Adrenal gland (tissue), 12 donors: Measurements from ENCODE around the gene LIPG. TPM values are rescaled to one million over a fixed set of nuclear protein-coding genes. Genes with fewer than 3 reads are reported as not detected.

Experiments used
- DNase-seq, 7 donors: peaks; one replicate each; pipeline ENCODE4 v3.0.0-alpha.2; 2019 to 2020
- H3K27ac ChIP-seq, 5 donors: fragments of 200-600 bp; sonication (generic) in 4 of 5; 1 replicate in 3 of 5; 2 replicates in 2 of 5; pipeline versions ENCODE4 v1.5.1 to v1.8.0; 2016 to 2020; ENCODE audit warnings: mild to moderate bottlenecking in 1 of 5
- H3K27me3 ChIP-seq: fragments of 200-600 bp; 2 replicates; pipeline ENCODE4 v1.8.0; 2021
- H3K36me3 ChIP-seq, 2 donors: fragments of 200-600 bp; replicated peaks in 1 of 2; 1 replicate in 1 of 2; 2 replicates in 1 of 2; pipeline versions ENCODE4 v1.5.1 to v1.8.0; 2018 to 2022
- H3K4me1 ChIP-seq, 2 donors: fragments of 200-600 bp; replicated peaks in 1 of 2; 1 replicate in 1 of 2; 2 replicates in 1 of 2; pipeline versions ENCODE4 v1.5.1 to v1.8.0; 2018 to 2021
- H3K4me3 ChIP-seq, 4 donors: fragments of 200-600 bp; sonication (generic) in 3 of 4; one replicate each; pipeline ENCODE4 v1.5.1; 2016 to 2018
- H3K9me3 ChIP-seq, 3 donors: fragments of 200-600 bp; sonication (generic) in 1 of 3; replicated peaks in 1 of 3; 1 replicate in 2 of 3; 2 replicates in 1 of 3; pipeline versions ENCODE4 v1.5.1 to v1.8.0; 2016 to 2021
- POLR2A ChIP-seq, 2 donors: fragments of 450-650 bp; IDR thresholded peaks; one replicate each; pipeline ENCODE4 v1.6.1; 2017; ENCODE audit warnings: antibody characterized with exemption in 2 of 2, mild to moderate bottlenecking in 2 of 2, moderate library complexity in 1 of 2
- WGBS, 4 donors: extraction: QIAGEN DNeasy Blood & Tissue Kit in 2 of 4; methylation state at CpG; one replicate each; pipeline versions ENCODE4 v1.1.5 to v1.1.7; 2013 to 2017; 5-methylcytosine and 5-hydroxymethylcytosine counted together
- intact Hi-C, 2 donors: fragments of 100-400 bp; cut with DNase I; formaldehyde crosslinking; loops; one replicate each; pipeline versions ENCODE4 v1.14.1 to v1.15.0; 2022 to 2023
- polyA plus RNA-seq, 3 donors: library from polyadenylated mRNA; stranded (reverse); fragments of 200-250 nt in 2 of 3; fragments of 350-450 nt in 1 of 3; fragmentation: Illumina TruSeq in 1 of 3; extraction: RNeasy Lipid Tissue Mini Kit (QIAGEN cat#74804) in 1 of 3; gene quantifications; one replicate each; pipeline ENCODE4 v1.2.3, GENCODE V29; 2013 to 2014
- total RNA-seq, 9 donors: library from RNA; depleted of rRNA in 4 of 9; stranded (reverse); fragments of >200 nt in 4 of 9; fragments of 120-200 nt in 1 of 9; fragmentation: NEBNext Ultra II Directional in 1 of 9; extraction: Animal tissue kit (Norgen Biotek cat#: 25700) in 1 of 9; gene quantifications; one replicate each; pipeline versions ENCODE4 v1.1.0 to v1.2.4, GENCODE V29; 2013 to 2023
- TF ChIP-seq, protein P1 (sequence below), 6 experiments: fragments of 450-650 bp in 4 of 6; fragments of 200-600 bp in 2 of 6; sonication (generic) in 1 of 6; IDR thresholded peaks; 1 replicate in 5 of 6; 2 replicates in 1 of 6; pipeline versions ENCODE4 v1.5.1 to v1.8.0; 2016 to 2021; ENCODE audit warnings: antibody characterized with exemption in 6 of 6, mild to moderate bottlenecking in 2 of 6, moderate library complexity in 1 of 6
- donor health status: healthy with polysubstance abuse.
- donor health status: Bipolar disorder and iron deficiency.
- donor health status: DM: yes; HTN: yes; CAD: no.
- donor health status: DM: no; HTN: no; CAD: no.
- donor health status: DM: no; HTN: no; CAD: no.
- donor health status: DM: yes; HTN: yes; CAD: no.

Gene LIPG
- total and polyA plus RNA-seq, 12 donors, result 0.16 to 2.8 (median 0.44) TPM; not detected in 1

DNA sequence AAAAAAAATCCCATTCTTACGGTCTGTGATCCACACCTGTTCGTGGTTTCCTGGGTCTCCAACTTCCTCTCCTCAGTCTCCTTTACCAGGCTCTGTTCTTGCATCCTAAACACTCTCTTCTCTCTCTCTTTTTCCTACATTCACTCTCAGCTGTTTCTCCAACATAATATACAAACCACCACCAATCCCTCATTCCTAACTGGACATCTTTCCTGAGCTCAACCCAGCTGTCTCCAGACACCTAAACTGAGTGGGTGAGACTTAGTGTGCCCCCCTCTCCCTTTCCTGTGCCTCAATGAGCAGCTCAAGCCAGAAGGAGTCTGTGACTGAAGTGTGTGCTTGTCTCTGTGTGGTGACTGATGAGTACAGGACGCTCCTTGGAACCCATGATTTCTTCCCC lies 59.4 kb downstream of the LIPG start:
- H3K4me1 ChIP-seq, result no peaks in the 10 kb centered on the region
- 54 to 71% (median 59%) methylated on average over 3 of the region's 3 CpGs for WGBS, 4 donors
- no peaks in the 10 kb centered on the region for H3K9me3 ChIP-seq
- H3K4me3 ChIP-seq, result no peak overlapping the region
- intact Hi-C loops, result no loop called here
- DNase-seq, result no peak
- H3K36me3 ChIP-seq, result no peaks in the 10 kb centered on the region
- H3K27ac ChIP-seq, result no peak overlapping the region
- TF ChIP-seq, protein P1, sequence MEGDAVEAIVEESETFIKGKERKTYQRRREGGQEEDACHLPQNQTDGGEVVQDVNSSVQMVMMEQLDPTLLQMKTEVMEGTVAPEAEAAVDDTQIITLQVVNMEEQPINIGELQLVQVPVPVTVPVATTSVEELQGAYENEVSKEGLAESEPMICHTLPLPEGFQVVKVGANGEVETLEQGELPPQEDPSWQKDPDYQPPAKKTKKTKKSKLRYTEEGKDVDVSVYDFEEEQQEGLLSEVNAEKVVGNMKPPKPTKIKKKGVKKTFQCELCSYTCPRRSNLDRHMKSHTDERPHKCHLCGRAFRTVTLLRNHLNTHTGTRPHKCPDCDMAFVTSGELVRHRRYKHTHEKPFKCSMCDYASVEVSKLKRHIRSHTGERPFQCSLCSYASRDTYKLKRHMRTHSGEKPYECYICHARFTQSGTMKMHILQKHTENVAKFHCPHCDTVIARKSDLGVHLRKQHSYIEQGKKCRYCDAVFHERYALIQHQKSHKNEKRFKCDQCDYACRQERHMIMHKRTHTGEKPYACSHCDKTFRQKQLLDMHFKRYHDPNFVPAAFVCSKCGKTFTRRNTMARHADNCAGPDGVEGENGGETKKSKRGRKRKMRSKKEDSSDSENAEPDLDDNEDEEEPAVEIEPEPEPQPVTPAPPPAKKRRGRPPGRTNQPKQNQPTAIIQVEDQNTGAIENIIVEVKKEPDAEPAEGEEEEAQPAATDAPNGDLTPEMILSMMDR (IDR thresholded peaks at IDR 0.05), result no peak
- no peak for TF ChIP-seq POLR2A (IDR thresholded peaks at IDR 0.05)
- peaks cover 5% of the 10 kb centered on the region for H3K27me3 ChIP-seq

DNA sequence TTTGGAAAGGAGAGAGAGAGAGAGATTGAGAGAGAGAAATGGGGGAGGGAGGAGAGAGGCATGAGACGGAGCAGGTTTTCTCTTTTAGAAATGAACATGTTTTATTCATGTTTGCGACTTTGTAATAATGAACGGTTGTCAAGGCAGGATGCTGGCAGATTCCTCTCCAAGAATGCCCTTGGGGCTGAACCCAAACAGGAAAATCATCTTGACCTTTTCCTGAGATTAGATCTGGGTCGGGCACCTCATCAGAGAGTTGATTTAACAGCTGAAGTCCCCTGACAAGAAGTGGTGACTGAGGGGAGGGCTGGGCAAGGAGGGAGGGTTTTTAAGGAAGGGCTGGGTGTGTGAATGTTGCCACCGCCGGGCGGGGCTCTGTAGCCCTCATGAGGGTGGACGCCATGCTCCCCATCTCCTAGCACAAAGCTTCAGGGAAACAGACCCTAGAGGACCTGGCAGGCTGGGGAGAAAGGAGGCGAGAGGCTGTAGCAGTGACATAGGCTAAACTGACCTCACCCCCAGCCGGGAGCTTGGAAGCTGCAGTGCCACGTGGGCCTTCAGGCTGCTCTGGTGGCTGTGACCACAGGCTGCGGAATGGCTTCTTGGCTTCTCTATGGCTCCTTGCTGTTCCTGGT lies 60.0 kb downstream of the LIPG start:
- H3K27ac ChIP-seq, result no peak overlapping the region
- H3K27me3 ChIP-seq, result peaks cover 5% of the 10 kb centered on the region
- H3K9me3 ChIP-seq, result no peaks in the 10 kb centered on the region
- H3K4me3 ChIP-seq, result no peak overlapping the region
- intact Hi-C loops, result no loop called here
- no peaks in the 10 kb centered on the region for H3K36me3 ChIP-seq
- no peaks in the 10 kb centered on the region for H3K4me1 ChIP-seq
- no peak for DNase-seq
- no peak for TF ChIP-seq POLR2A (IDR thresholded peaks at IDR 0.05)
- TF ChIP-seq, protein P1 (IDR thresholded peaks at IDR 0.05), result no peak
- whole genome bisulfite sequencing, 4 donors, result 57 to 60% (median 59%) methylated on average over 12 of the region's 12 CpGs

DNA sequence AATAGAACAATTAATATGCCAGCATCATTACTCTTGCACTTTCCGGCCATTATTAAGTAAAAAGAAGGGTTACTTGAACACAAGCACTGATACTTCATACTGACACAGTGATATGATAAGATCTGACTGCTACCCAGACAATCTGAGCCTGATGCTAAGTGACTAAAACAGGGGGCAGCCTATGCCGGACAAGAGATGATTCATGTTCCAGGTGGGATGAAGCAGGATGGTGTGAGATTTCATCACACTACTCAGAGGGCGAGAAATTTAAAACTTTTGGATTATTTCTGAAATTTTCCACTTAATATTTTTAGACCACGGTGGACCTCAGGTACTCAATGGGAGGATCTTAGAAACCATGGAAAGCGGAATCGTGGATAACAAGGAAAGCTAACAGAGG lies 61.7 kb downstream of the LIPG start:
- Histone ChIP-seq H3K27ac (no peak overlapping the region), H3K27me3 (peaks cover 5% of the 10 kb centered on the region), H3K4me3 (no peak overlapping the region), H3K9me3 (no peaks in the 10 kb centered on the region), H3K4me1 (no peaks in the 10 kb centered on the region), H3K36me3 (no peaks in the 10 kb centered on the region)
- no peak for DNase-seq
- intact Hi-C loops, result no loop called here
- 83 to 88% (median 86%) methylated on average over 6 of the region's 6 CpGs for WGBS, 4 donors
- TF ChIP-seq, protein P1 (IDR thresholded peaks at IDR 0.05), result no peak
- TF ChIP-seq POLR2A (IDR thresholded peaks at IDR 0.05), result no peak

DNA sequence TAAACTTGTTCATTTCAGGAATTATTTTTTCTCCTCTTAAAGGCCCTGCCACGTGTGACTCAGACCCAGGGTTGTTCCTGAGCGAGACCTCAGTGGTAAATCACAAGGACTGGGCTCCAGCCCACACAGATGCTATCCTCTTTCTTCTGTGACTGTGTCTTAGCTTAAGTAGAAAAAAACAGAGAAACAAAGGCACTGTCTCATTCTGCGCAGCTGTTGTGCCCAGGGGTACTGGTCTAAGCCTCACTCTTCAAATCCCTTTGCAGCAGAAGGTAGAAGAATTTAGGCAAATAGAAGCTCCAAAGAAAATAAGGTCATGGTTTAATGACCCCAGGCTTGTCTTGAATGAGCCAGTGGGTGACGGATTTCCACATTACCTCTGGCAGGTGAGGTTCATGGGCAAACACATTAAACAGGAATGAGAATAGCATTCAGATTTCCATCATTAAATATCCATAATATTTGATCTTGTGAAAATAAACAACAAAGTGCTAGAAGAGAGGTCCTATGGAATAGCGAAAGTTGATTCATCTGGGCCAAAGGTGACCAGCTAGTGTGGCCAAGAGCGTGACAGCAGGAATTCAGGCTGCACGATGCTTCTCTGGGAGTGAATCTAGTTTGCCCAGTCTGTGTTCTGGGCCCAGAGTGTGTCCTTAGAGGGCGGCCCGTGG lies 63.3 kb downstream of the LIPG start:
- peaks cover 5% of the 10 kb centered on the region for H3K27me3 ChIP-seq
- DNase-seq, result no peak
- H3K4me3 ChIP-seq, result no peak overlapping the region
- H3K9me3 ChIP-seq, result no peaks in the 10 kb centered on the region
- TF ChIP-seq POLR2A (IDR thresholded peaks at IDR 0.05), result no peak
- TF ChIP-seq, protein P1 (IDR thresholded peaks at IDR 0.05), result no peak
- H3K36me3 ChIP-seq, result no peaks in the 10 kb centered on the region
- H3K27ac ChIP-seq, result no peak overlapping the region
- intact Hi-C loops, result no loop called here
- H3K4me1 ChIP-seq, result no peaks in the 10 kb centered on the region
- 72 to 83% (median 79%) methylated on average over 9 of the region's 9 CpGs for WGBS, 4 donors
